ENCODE measurements around the gene P4HTM.

- TF ChIP-seq, protein P1, sequence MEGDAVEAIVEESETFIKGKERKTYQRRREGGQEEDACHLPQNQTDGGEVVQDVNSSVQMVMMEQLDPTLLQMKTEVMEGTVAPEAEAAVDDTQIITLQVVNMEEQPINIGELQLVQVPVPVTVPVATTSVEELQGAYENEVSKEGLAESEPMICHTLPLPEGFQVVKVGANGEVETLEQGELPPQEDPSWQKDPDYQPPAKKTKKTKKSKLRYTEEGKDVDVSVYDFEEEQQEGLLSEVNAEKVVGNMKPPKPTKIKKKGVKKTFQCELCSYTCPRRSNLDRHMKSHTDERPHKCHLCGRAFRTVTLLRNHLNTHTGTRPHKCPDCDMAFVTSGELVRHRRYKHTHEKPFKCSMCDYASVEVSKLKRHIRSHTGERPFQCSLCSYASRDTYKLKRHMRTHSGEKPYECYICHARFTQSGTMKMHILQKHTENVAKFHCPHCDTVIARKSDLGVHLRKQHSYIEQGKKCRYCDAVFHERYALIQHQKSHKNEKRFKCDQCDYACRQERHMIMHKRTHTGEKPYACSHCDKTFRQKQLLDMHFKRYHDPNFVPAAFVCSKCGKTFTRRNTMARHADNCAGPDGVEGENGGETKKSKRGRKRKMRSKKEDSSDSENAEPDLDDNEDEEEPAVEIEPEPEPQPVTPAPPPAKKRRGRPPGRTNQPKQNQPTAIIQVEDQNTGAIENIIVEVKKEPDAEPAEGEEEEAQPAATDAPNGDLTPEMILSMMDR (IDR thresholded peaks at IDR 0.05; ENCODE audit: insufficient read depth, low read depth, low read length), result no peak
- no peak for TF ChIP-seq EZH2 (IDR thresholded peaks at IDR 0.05; ENCODE audit: insufficient read depth, low read length)
Measured at GRCh38 chr3:48979451-48979850, 10.6 kb upstream of the P4HTM start.
